AG10803 (cell line): ENCODE data around the gene ZNF30.
A peak's percentile ranks its signal among the peaks of the same experiment; 100 is the strongest.

Experiments used
- DNase-seq: peaks from one replicate; pipeline ENCODE4 v3.0.0; 2010; ENCODE audit warnings: low read depth
- H3K4me3 ChIP-seq: 2 replicates; pipeline ENCODE4 v1.5.1; 2011; ENCODE audit warnings: mild to moderate bottlenecking, low read length, control low read depth
- CTCF ChIP-seq: conservative IDR thresholded peaks from 2 replicates; pipeline ENCODE4 v1.5.1; 2011; ENCODE audit warnings: mild to moderate bottlenecking, low read length, control low read depth, inconsistent platforms

ZNF30 gene

GRCh38 chr19:34960103-34960805 lies 33.6 kb downstream of the ZNF30 start:
- DNase-seq = peak; percentile 75
- no peak overlapping the region for H3K4me3 ChIP-seq
- TF ChIP-seq CTCF = no peak

- DNase-seq = no peak
- no peak for TF ChIP-seq CTCF
- no peak overlapping the region for H3K4me3 ChIP-seq
These were observed 34.4 kb downstream of the ZNF30 start for GRCh38 chr19:34960940-34961679.

- no peak for TF ChIP-seq CTCF
- H3K4me3 ChIP-seq = peak overlapping the region; percentile 80
- no peak for DNase-seq
These were observed 35.3 kb downstream of the ZNF30 start for GRCh38 chr19:34961775-34962686.

GRCh38 chr19:34962687-34963572 lies 36.2 kb downstream of the ZNF30 start:
- no peak for DNase-seq
- peak overlapping the region; percentile 80 for H3K4me3 ChIP-seq
- TF ChIP-seq CTCF = no peak

- TF ChIP-seq CTCF = no peak
- peak; percentile 26 for DNase-seq
- peak within 1 kb of the TSS; percentile 80 for H3K4me3 ChIP-seq
These were observed 37.1 kb downstream of the ZNF30 start, which contains the start of gene ZNF792 for GRCh38 chr19:34963573-34964406. Gene ZNF792 (minus strand): TSS chr19:34964229. CDS start chr19:34963662, 567 bp downstream.
